GM12878 (cell line): ENCODE measurements around the gene TMEM14A. TPM values are rescaled to one million over a fixed set of nuclear protein-coding genes. Genes with fewer than 3 reads are reported as not detected.

ENCODE experiments used
- ATAC-seq: fragments of 200-7000 bp; cut with Tn5 transposase; 3 replicates; pipeline ENCODE4 v1.9.1; 2020; ENCODE audit warnings: mild to moderate bottlenecking, moderate library complexity
- BruUV-seq: library from RNA; stranded (reverse); fragments of 400-500 nt; replicated peaks from 2 replicates; lab custom pipeline; 2021; lab: Mats Ljungman, UMichigan
- CTCF ChIA-PET: fragments of 300-600 bp; sonication (Branson Sonifier 250); formaldehyde crosslinking; extraction: SDS; loops from one replicate; lab custom pipeline; 2021; ENCODE audit warnings: inconsistent platforms; lab: Yijun Ruan, JAX
- POLR2A ChIA-PET: fragments of 350-600 bp; formaldehyde crosslinking; extraction: SDS; loops from one replicate; lab custom pipeline; 2021; ENCODE audit warnings: inconsistent platforms; lab: Charles Lee
- RAD21 ChIA-PET: fragments of 300-600 bp; sonication (Branson Sonifier 250); formaldehyde crosslinking; loops from one replicate; lab custom pipeline; 2023; ENCODE audit warnings: antibody characterized with exemption; ENCODE audit not compliant: unreplicated experiment; lab: Charles Lee
- SMC1A ChIA-PET: fragments of 300-600 bp; sonication (Branson Sonifier 250); formaldehyde crosslinking; loops from one replicate; lab custom pipeline; 2023; ENCODE audit not compliant: unreplicated experiment, uncharacterized antibody; lab: Charles Lee
- DNase-seq: peaks from one replicate; pipeline ENCODE4 v3.0.0-alpha.2; 2011; ENCODE audit warnings: low read depth, low spot score
- FAIRE-seq: peaks from 3 replicates; lab custom pipeline; 2011; peaks lifted over from hg19 to GRCh38; lab: Jason Lieb, UNC
- H2AFZ ChIP-seq: 2 replicates; pipeline ENCODE4 v1.6.0; 2011; ENCODE audit warnings: low read depth, low read length, control low read depth; ENCODE audit not compliant: control insufficient read depth
- H3K27ac ChIP-seq: 2 replicates; pipeline ENCODE4 v1.5.1; 2011; ENCODE audit warnings: control low read depth; ENCODE audit not compliant: control insufficient read depth, insufficient read depth
- H3K27me3 ChIP-seq, 2 experiments: replicated peaks in 1 of 2; 2 replicates each; pipeline versions ENCODE4 v1.6.0 to v1.6.1; 2011; ENCODE audit warnings: low read length in 1 of 2; ENCODE audit not compliant: control insufficient read depth in 2 of 2, insufficient read depth in 2 of 2
- H3K36me3 ChIP-seq, 2 experiments: 2 replicates each; pipeline ENCODE4 v1.5.1; 2011; ENCODE audit warnings: low read length in 1 of 2; ENCODE audit not compliant: control insufficient read depth in 2 of 2, insufficient read depth in 2 of 2
- H3K4me1 ChIP-seq: 2 replicates; pipeline ENCODE4 v1.6.1; 2011; ENCODE audit warnings: mild to moderate bottlenecking, low read length, moderate library complexity, mixed read lengths; ENCODE audit not compliant: control insufficient read depth, insufficient read depth
- H3K4me2 ChIP-seq: 2 replicates; pipeline ENCODE4 v1.6.0; 2011; ENCODE audit warnings: control low read depth; ENCODE audit not compliant: control insufficient read depth, insufficient read depth
- H3K4me3 ChIP-seq: fragments of 200-600 bp; sonication (generic); 2 replicates; pipeline ENCODE4 v1.5.1; 2016
- H3K79me2 ChIP-seq: 2 replicates; pipeline ENCODE4 v1.6.0; 2011; ENCODE audit warnings: low read length; ENCODE audit not compliant: control insufficient read depth, insufficient read depth
- H3K9ac ChIP-seq: 2 replicates; pipeline ENCODE4 v1.8.0; 2011; ENCODE audit warnings: low read length, control low read depth, mixed read lengths; ENCODE audit not compliant: control insufficient read depth, insufficient read depth
- H3K9me3 ChIP-seq: replicated peaks from 3 replicates; pipeline ENCODE4 v1.5.1; 2011; ENCODE audit warnings: mild to moderate bottlenecking, low read length; ENCODE audit not compliant: control insufficient read depth, insufficient read depth
- H4K20me1 ChIP-seq: 2 replicates; pipeline ENCODE4 v1.6.0; 2011; ENCODE audit not compliant: control insufficient read depth, insufficient read depth
- ATF7 ChIP-seq: fragments of 450-650 bp; IDR thresholded peaks from 2 replicates; pipeline ENCODE4 v1.6.1; 2016; ENCODE audit warnings: low read depth, mild to moderate bottlenecking
- BACH1 ChIP-seq: fragments of 450-650 bp; IDR thresholded peaks from 2 replicates; pipeline ENCODE4 v1.6.1; 2017; ENCODE audit warnings: mild to moderate bottlenecking, borderline replicate concordance
- BCL3 ChIP-seq: IDR thresholded peaks from 2 replicates; pipeline ENCODE4 v1.6.1; 2011; ENCODE audit warnings: borderline replicate concordance, low read depth, mild to moderate bottlenecking, moderate library complexity, low read length; ENCODE audit not compliant: insufficient read depth, poor library complexity, severe bottlenecking
- CHD4 ChIP-seq: fragments of 200-600 bp; sonication (generic); IDR thresholded peaks from 2 replicates; pipeline ENCODE4 v1.6.1; 2016; ENCODE audit warnings: mild to moderate bottlenecking
- DPF2 ChIP-seq: fragments of 450-650 bp; IDR thresholded peaks from 2 replicates; pipeline ENCODE4 v1.6.1; 2017; ENCODE audit warnings: mild to moderate bottlenecking
- E4F1 ChIP-seq: fragments of 450-650 bp; IDR thresholded peaks from 2 replicates; pipeline ENCODE4 v1.6.1; 2018; ENCODE audit warnings: borderline replicate concordance, mild to moderate bottlenecking; ENCODE audit not compliant: partially characterized antibody
- IKZF2 ChIP-seq, 2 experiments: fragments of 450-650 bp; IDR thresholded peaks; 2 replicates each; pipeline ENCODE4 v1.6.1; 2017; ENCODE audit warnings: mild to moderate bottlenecking in 2 of 2, moderate library complexity in 2 of 2
- MLLT1 ChIP-seq: fragments of 450-650 bp; IDR thresholded peaks from 2 replicates; pipeline ENCODE4 v1.6.1; 2016; ENCODE audit warnings: mild to moderate bottlenecking
- NFYA ChIP-seq: IDR thresholded peaks from 2 replicates; pipeline ENCODE4 v1.6.1; 2011; ENCODE audit warnings: low read depth, mild to moderate bottlenecking, low read length, improper control_type of control experiment, borderline replicate concordance
- NR2C1 ChIP-seq: fragments of 450-650 bp; IDR thresholded peaks from 2 replicates; pipeline ENCODE4 v1.6.1; 2017; ENCODE audit warnings: antibody characterized with exemption, mild to moderate bottlenecking, moderate library complexity
- PRDM15 ChIP-seq: fragments of 450-650 bp; formaldehyde crosslinking; IDR thresholded peaks from 2 replicates; pipeline ENCODE4 v1.4.0; 2020; ENCODE audit warnings: mild to moderate bottlenecking, moderate library complexity
- TAF1 ChIP-seq: IDR thresholded peaks from 2 replicates; pipeline ENCODE4 v1.6.1; 2011; ENCODE audit warnings: mild to moderate bottlenecking, low read depth, low read length, borderline replicate concordance
- WGBS: methylation state at CpG from one replicate; pipeline ENCODE4 v1.1.6; 2016; ENCODE audit warnings: low lambda C conversion rate; ENCODE audit not compliant: insufficient replicate concordance, insufficient coverage; ENCODE audit errors: missing lambda C conversion rate; 5-methylcytosine and 5-hydroxymethylcytosine counted together
- in situ Hi-C: fragments of 300-500 bp; cut with MboI; formaldehyde crosslinking; loops from 9 replicates; pipeline ENCODE4 v1.14.3; 2018; ENCODE audit warnings: mixed read lengths
- intact Hi-C: fragments of 100-400 bp; cut with micrococcal nuclease; formaldehyde crosslinking; loops from one replicate; pipeline ENCODE4 v1.14.2; 2022; ENCODE audit not compliant: unreplicated experiment
- polyA plus RNA-seq, 11 experiments: library from polyadenylated mRNA; depleted of rRNA in 4 of 11; unstranded in 6 of 11; stranded (reverse) in 5 of 11; fragments of >200 nt; fragmentation: Nextera tagmentation in 4 of 11; fragmentation: Illumina TruSeq in 1 of 11; extraction: Ambion mirVana in 4 of 11; extraction: Trizol in 1 of 11; gene quantifications; 1 replicate in 1 of 11; 2 replicates in 10 of 11; pipeline versions ENCODE4 v1.2.1 to v1.2.3, GENCODE V29; 2011 to 2016; ENCODE audit warnings: inconsistent platforms in 2 of 11, missing spikeins in 2 of 11, low read depth in 1 of 11
- total RNA-seq, 4 experiments: library from RNA; depleted of rRNA in 3 of 4; stranded (reverse); fragments of >200 nt in 3 of 4; fragmentation: Illumina TruSeq in 1 of 4; extraction: Trizol in 1 of 4; gene quantifications; 2 replicates each; pipeline versions ENCODE4 v1.2.1 to v1.2.3, GENCODE V29; 2013 to 2021

The TMEM14A gene
- total and polyA plus RNA-seq, 10 of the 15 experiments (the other 5 are each of a cell fraction or from before 2014, with no cell fraction given), result 15.6 to 143 (median 33.1) TPM

- Histone ChIP-seq H3K27ac (no peak overlapping the region), H3K36me3 (no peaks in the 10 kb centered on the region), H3K27me3 (no peaks in the 10 kb centered on the region; a peak in 1 of 4 replicates), H4K20me1 (no peaks in the 10 kb centered on the region), H3K9me3 (no peaks in the 10 kb centered on the region), H2AFZ (no peak overlapping the region)
- no peak for DNase-seq
- no peak for TF ChIP-seq TAF1
- no peak for TF ChIP-seq NR2C1
- TF ChIP-seq PRDM15 (CRISPR knock-in tag), result no peak
- no peak for TF ChIP-seq E4F1
- no peak for TF ChIP-seq CHD4
- no peak for TF ChIP-seq DPF2
- no peak for TF ChIP-seq NFYA
- TF ChIP-seq ATF7, result no peak
- no peak for TF ChIP-seq IKZF2 (IDR thresholded peaks at IDR 0.05)
- TF ChIP-seq BCL3, result no peak
- no peak for TF ChIP-seq BACH1
- TF ChIP-seq MLLT1, result no peak
- TF ChIP-seq, all 136 proteins: peak for 0
- H3K4me3 ChIP-seq, result no peak overlapping the region
- H3K4me2 ChIP-seq, result no peak overlapping the region
- intact Hi-C loops (no loop called here), in situ Hi-C loops (no loop called here)
- ChIA-PET POLR2A (no interaction called here), CTCF (interaction anchor here (1.2 to 2.3 kb wide), 2 partner anchors 10 to 329 kb away, joined by 3 to 11 read pairs; no protein-coding TSS in a partner anchor), RAD21 (no interaction called here), SMC1A (no interaction called here)
- no peaks in the 10 kb centered on the region for H3K79me2 ChIP-seq
- BruUV-seq, result no TSS peak
- no peak for ATAC-seq
- 42% methylated on average over 3 of the region's 3 CpGs for WGBS
- no peak for FAIRE-seq
- H3K9ac ChIP-seq, result no peak overlapping the region
- no peaks in the 10 kb centered on the region for H3K4me1 ChIP-seq
These were observed 63.2 kb downstream of the TMEM14A start for GRCh38 chr6:52734072-52734471.
